Stimulated activated CD8-positive, alpha-beta memory T cell treated with anti-CD3 and anti-CD28 coated beads, Interleukin-12 subunit alpha, Interleukin-12 subunit beta, amount 100 ng/mL, for 24 hours (primary cell): Measurements from ENCODE around the gene GDPD5.

Experiments used
- DNase-seq: peaks from one replicate; pipeline ENCODE4 v3.0.0-alpha.2; 2020; ENCODE audit errors: extremely low read depth

GDPD5 gene

DNA sequence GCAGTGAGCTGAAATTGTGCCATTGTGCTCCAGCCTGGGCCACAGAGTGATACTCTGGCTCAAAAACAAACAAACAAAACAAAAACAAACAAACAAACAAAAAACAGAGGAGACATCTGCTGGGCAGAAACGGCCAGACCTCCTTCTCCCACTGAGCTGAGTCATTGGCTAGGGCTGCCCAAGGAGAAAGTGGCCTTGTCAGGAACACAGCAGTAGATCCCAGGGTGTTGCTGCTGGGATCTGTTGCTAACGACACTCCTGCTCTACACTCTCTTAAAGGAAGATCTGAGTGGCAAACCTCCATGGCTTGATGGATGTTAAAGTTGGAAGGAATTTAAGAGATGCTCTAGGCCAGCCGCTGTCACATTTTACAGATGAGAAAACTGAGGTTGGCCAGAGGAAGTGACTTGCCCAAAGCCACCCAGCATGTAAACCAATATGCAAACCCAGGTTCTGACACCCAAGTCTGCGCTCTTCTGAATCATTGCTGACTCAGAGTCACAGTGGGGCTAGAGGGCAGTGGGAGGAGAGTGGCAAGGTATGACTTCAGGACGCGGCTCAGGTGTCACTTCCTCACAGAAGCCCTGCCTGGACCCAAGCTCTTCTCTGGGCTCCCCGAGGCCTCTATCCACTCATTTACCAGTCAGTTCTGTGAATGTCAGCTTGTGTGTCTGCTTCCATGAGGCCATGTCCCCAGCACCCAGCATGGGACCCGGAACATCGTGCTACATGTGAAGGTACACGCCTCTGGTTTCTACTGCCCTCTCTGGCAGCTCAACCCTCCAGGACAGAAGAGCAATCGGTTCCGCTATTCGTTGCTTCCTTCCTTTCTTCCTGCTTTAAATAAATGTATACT lies 11.3 kb upstream of the GDPD5 start:
- DNase-seq = no peak

DNA sequence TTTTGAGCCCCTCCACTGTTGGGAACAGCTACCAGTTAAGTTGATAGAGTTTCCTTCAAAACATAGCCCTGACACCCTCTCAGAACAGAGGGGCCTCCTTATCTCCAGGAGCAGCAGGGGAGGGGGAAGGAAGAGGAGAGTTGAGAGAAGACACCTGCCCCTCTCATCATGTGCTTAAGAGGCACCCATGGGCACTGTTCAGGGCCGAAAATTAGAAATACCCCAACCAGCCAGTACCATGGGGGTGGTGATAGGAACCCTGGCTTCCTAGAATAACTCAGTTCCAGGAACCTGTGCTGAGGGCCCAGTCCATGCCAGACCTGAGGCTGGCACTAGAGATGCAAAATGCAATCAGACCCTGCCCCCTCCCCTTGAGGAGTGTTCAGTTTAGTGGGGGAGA lies 9.3 kb upstream of the GDPD5 start:
- no peak for DNase-seq

DNA sequence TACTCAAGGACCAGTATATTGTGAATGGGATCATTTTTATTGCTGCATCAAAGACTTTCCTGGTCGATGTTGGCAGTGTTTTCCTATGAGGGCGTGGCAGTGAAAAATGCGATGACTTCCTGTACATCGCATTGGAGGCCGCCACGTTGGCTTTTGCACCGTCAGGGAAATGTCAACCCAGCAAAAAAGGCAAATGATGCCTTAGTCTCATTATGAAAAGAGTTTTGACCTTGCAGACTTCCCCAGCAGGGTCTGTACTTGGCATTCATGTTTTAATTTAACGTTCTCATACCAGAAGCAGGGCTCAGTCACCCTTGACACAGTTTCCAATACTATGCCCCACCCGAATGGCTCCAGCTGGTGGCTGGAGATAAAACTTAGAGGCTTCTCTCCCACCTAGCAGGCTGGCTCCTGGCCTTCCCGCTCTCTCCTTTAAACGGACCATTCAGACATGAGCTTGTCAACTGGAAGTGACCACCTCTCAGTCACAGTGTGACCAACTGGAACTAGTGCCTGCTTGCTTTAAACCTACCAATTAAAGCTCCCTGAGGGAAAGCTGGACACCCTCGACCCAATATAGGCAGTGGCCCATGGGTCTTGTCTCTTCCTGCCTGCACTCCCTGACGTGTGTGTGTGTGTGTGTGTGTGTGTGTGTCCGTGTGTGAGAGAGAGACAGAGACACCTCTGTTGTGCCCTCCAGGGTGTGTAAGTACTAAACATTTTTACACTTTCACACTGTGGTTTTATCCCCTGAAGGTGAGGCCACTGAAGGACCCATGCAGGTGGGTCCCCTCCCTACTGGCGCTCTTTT lies 8.7 kb upstream of the GDPD5 start:
- no peak for DNase-seq

DNA sequence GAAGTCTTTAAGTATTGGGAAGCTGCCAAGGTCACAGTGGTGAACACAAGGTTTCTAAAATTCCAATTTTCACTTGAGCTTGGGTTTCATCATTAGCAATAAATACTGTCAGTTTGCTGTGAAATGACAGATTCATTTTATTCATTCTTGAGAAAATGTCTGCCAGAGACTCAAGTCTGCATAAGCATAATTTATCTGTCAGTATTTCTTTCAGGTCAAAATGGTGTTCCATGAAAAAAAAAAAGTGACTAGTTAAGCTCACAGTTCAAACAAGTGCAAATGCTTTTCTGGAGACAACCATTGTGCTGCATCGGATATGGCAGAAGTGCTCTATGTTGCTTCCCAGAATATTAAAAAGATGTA lies 8.1 kb upstream of the GDPD5 start:
- DNase-seq = no peak

DNA sequence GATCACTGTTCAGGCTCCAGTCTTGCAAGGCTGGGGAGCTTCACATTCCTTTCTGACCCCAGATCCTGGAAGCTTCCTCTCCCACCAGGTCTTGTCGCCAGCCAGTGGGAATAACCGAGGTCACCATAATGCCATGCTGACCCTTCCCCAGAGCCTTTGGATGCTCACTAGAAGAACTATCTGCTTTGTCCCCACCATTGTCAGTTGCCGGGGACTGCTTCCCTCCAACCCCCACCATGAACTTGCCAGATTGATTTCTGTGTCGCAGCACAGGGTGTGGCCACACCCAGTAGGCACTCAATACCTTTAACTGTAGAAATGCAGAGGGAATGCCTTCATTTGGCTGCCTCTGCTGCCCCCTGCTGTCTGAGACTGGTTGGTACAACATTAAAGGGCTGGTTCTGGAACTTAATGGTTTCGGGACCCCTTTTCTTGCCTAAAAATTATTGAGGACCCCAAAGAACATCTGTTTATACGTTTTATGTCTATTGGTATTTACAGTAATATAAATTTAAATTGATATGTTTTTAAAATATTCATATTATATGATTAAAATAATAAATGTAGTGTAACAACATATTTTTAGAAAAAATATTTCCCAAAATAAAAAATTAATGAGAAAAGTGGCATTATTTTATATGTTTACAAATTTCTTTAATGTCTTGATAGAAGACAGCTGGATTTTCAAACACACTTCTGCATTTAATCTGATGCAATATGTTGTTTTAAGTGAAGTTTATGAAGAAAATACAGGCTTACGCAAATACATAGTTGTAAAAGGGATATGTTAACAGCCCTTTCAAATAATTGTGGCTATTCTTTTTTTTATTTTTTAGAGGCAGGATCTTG lies 6.7 kb upstream of the GDPD5 start:
- DNase-seq = peak; percentile 36

DNA sequence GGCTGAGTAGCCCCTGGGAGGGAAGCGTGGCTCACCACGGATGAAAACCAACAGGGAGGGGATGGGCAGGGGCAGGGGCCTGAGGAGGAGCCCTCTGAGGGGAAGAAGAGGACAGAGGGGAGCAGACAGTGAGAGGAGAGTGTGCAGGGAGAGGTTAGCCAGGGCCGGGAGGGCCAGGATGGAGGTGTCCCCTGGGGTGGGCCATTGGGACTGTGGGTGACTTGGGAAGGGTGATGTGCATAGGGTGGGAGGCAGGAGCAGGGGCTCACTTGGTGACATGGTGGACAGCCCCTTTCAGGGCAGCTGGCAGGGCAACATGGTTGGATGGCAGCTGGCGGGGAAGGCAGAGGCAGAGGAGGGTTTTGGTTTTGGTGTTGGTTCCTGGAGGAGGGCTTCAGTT lies 5.6 kb upstream of the GDPD5 start:
- DNase-seq = no peak

DNA sequence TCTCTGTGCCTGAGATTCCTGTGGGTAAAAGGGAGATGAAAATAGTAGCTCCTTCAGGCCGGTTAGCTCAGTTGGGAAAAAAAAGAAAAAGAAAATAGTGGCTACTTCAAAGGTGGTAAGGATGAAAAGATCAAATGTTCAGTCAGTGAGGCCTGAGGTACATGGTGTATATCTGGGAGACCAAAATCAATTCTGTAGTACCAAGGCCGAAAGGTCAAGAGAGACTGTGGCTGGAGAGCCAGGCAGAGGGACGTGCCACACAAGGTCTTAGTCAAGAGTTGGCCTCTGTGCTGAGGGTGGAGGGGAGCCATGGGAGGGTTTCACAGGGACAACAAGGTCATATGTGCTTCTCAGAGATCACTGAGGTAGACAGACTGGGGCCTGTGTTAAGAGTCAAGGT lies 4.8 kb upstream of the GDPD5 start:
- DNase-seq = no peak

DNA sequence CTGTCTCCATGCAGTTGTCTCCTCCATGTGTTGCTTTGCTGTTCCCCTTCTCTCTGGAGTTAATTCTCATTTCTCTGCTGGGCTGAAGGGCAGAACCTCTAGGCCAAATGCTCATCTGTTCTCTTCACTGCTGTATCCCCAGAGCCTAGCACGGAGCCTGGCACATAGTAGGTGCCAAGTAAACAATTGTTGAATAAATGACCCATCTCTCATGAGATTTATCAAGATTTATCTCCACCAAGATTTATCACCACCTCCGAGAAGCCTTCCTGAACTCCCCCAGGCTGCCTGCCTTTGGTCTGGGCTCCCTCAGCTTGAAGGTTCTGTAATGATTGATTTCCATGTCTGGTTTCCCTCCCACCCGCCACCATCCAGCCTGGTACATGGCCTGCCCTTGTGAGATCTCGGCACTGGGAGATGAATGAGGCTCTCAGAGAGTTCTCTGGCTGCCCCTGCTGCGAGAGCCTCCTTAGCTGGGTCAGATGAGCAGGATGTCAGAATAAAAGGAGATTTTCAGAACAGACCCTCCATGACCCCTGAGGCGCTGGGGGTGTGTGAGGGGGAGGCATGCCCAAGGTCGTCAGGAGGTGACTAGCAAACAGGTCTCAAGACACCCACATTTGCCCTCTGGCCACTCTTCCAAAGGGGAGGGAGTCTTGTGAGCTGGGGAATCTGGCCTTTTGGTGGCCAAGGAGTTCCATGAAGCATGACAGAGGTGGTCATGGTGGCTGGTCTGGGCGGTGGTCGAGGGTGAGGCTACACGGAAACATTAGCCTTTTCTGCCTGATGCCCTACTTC lies 2.4 kb upstream of the GDPD5 start:
- no peak for DNase-seq

DNA sequence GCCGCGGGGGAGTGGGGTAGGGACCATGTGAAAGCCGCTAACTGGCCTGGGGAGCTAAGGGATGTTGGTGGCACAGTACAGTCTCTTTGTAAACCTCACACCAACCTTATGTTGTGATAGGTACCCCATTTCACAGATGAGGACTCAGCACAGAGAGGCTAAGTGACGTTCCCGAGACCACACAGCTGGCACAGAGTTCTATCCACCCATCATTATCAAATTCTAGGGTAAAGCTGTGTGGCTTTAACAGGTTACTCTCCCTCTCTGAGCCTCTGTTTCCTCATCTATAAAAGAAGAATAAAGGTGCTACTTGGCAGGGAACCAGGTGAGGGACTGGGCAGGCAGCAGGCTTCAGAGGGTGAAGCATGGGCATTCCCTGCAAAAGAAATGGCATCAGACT lies 1.4 kb upstream of the GDPD5 start:
- DNase-seq = no peak

DNA sequence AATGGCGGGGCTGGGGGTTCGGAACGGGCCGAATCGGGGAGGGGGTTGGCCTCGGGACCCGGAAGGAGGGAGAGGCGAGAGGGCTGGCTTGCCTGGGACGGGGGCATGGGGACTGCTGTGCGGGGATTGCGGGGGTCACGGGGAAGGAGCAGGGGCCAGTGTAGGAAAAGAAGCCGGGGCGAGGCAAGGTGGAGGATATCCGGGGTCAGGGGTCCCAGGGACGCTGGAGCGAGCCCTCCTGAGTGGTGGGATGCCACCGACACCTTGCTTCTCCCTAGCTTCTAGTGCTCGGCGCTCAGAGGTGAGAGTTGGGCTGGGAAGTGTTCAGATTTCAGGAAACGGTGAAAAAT lies 426 bp upstream of the GDPD5 start:
- no peak for DNase-seq

DNA sequence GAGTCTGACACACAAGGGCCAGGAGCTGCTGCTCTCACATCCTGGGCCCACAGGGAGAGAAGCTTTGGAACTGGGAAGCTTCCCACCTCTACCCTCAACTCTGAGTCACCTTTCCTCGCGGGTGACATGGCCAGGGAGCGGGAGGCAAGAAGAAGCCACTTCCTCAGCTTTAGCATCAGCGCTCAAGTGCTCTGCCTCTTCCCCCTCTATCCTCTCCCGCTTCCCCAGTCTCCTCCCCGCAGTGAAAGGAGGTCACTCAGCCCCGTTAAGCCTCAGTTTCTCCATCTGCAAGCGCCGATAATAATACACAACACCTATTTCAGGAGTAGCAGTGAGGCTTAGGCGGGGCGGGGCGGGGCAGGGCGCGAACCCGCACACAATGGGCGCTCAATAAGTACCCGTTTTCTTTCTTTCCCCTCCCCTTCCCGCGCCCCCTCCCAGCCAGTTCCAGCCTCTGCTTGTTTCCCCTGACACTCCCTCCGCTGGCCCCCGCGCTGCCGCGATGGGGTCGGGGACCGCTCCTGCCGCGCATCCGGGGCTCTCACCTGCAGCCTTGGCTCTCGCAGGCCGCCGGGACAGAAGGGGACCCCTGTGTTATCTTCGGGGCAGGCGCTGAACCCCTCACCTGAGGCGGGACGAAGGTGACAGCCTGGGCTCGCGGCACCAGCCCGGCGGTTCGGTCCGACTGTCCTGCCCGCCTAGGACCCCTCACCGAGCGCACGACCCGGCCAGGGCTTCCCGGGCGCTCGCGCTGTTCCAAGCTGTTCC lies 892 bp downstream of the GDPD5 start:
- no peak for DNase-seq

DNA sequence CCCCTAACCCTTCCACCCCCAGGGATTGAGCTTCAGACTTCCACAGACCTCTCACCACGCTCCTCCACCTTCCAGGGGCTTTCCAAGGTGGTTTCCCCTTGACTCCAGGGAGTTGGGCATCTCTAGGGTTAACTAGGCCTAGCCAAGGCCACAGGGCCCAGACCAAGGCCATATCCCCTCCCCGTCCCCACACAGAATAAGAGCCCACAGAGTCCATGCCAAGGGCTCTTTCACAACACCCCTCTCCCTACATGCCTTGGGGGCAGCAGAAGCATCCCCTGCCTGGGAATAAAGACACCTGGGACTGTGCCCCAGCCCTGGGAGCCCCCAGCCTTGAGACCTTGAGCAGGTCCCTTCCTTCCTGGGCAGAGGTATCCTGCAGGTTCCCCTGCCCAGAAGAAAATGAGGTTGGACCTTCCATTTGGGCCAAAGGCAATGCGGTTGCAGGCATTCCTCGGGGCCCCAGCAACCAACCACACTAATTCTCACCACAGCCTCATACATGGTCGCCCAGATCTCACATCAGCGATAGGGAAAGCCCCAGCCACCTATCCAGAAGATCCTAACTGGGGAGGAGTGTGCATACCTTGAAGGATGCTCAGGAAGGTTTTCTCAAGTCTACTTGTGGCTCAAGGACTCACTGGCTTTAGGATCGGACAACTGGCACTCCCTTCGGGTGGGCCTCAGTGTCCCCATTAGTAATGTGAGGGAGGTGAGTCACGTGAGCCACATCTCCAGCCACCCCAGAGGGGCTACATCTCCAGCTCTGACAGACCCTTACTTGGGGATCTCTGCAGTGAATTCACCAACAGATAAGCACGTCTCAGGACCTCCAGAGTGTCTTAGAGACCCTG lies 1.7 kb downstream of the GDPD5 start:
- no peak for DNase-seq

DNA sequence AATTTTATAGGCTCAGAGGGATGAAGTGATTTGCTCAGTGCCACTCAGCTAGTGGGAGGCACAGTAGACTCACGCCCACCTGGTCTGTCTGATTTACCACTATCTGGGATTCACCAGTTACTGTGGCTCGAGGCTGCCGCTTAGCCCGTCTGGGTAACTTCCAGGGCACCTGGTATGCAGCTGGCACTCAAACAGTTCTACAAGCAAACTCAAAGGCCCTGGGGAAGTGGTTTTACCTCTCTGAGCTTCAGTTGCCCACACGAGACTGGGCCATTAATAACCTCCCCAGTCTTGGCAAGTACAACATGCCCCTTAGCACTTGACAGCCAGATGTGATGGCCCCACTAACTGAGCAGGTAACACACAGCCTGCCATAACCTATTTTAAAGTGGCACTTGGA lies 2.6 kb downstream of the GDPD5 start:
- no peak for DNase-seq

DNA sequence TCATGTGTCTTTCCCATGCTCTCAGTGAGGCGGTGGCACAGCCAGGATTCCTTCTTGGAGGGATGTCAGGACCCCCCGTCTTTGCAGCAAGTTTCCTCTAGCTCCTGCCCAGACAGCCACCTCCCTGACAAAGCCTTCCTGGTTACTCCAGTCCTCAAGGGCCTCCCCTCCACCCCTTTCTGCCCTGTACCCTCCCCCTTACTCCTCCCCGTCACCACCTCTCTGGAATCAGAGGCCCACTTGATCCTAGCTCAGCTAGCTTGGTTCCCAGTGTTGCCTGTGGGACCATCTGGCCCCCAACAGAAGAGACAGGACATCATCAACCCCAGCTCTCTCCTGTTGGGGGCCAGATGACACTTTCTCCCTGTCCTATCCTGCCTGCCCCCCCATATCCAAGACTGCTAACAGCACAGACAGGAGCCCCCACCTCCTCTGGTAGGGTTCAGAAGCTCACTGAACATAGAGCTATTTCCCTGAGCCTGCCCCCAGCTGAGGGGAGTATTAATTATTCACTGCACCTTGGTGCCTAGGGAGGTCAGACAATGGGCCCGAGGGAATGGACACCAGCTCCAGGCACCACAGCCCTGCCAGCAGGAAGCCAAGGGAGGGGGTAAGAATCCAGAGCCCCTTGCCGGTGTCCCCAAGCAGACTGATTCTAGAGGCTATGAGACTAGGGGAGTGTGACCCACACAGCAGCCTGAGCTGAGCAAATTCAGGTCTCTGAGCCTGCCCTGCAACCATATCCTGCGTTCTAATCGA lies 3.3 kb downstream of the GDPD5 start:
- DNase-seq = no peak

DNA sequence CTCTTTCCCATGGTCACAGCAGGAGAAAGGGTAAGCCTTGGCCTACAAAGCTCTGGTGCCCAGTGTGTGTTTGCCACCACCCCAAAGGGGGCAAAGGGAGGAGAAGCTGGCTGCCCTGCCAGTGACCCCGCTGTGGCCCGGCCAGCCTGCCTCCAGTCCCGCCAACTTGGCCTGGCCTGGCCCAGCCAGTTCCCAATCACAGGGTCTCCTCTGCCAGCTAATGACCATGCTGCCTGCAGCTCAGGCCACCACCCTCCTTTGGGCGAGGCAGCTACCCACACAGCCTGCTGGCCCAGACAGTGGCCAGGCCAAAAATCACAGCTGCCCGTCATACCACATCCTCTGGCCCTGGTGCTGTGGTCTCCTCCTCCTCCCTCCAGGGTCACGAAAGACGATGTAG lies 5.1 kb downstream of the GDPD5 start:
- no peak for DNase-seq

DNA sequence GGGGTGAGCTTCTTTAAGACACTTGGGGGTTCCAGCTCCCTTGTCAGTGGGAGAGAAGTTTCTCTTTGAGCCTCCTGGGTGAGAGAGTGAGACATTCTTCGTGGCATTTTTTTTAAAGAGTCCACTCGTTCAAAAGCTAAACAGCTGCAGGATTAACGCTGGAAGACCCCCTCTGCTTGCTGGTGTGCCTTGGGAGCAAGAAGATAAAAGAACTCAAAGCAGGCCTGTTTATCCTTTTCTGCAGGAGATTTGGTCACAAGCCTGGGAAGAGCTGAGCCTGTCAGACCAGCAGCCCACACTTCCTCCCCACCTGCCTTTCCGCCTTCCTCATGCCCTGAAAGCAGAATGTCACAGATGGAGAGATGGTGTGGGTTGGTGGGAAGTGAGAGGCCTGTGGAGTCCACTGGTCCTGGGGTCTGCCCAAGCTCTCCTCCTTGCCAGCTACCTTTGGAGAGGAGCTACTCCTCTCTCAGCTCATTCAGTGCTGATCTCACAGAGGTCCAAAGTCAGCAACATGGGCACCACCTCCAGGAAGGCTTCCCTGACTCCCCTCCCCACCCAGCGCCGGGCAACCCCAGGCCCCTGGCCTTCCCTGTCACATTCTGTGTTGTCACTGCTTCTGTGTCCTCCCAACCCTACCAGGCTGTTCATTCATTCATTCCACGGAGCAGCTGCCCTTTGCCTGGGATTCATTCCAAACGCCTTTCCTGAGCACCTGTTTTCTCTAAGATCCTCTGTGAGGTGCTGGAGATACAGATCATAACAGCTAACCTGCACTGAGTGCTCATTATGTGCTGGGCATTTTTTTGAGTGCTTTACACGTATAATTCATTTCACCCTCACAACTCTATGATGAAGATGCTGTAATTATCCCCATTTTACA lies 6.7 kb downstream of the GDPD5 start:
- DNase-seq = no peak

DNA sequence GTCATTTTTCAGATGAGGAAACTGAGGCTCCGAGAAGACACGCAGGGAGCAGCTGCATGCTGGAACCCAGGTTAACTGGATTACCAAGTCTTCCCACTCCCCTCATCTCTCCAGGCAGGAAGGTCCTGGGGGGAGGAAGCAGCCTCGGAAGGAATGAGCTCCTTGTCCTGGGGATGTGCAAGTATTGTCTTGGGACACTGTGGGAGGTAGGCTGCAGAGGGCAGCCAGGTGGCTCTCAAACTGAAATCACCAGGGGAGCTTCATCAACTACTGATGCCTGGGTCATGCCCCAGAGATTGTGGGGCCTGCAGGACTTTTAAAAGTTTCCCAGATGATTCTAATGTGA lies 7.6 kb downstream of the GDPD5 start:
- no peak for DNase-seq

DNA sequence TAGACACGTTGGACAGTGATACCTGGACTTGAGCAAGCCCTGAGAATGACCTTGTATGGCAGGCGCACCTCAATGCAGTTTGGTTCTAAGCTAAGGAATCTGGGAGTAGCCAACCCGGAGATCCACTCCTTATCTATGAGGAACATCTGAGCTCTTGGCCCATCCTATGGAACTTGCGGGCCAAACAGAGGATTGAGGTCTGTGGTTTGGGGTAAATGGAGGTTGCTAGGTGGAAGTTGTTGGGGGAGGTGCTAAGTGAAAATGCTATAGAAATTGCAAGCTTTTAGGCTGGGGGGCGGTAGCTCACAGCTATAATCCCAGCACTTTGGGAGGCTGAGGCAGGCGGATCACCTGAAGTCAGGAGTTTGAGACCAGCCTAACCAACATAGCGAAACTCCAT lies 8.9 kb downstream of the GDPD5 start:
- DNase-seq = no peak
